LNCAP (cell line): ENCODE results near the gene PPP1R1C.

Source experiments
- TF ChIP-seq, protein P1 (sequence below): fragments of 450-650 bp; IDR thresholded peaks from 2 replicates; pipeline ENCODE4 v1.5.1; 2017; ENCODE audit warnings: mild to moderate bottlenecking

The PPP1R1C gene

DNA sequence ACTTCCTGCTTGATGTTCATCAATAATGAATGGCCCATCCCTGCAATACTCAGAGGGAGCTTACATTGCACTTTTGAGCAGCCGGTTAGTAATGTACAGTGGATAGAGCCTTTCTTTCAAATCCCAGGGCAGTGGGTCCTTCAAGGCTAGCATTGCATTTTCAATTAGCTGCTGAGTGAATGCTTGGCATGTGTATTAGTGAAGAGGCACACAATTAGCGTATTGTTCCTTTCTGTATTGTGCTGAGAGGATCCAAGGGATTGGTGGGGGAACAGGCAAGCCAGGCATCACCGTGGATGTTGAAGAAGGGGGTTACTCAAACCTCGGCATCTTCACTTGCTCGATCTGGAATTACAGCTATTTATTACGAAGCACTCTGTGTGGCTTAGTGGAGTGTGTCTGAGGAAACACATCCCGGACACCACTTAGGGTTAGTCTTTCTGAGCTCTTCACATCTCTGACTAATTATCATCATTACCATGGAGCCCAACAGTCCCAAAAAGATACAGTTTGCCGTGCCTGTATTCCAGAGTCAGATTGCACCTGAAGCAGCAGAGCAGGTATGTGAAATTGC lies at the start of gene PPP1R1C:
PPP1R1C (plus strand) TSS at position 222 of the 574 bp plus-strand sequence; CDS start at position 480, 258 bp downstream.
- TF ChIP-seq, protein P1, sequence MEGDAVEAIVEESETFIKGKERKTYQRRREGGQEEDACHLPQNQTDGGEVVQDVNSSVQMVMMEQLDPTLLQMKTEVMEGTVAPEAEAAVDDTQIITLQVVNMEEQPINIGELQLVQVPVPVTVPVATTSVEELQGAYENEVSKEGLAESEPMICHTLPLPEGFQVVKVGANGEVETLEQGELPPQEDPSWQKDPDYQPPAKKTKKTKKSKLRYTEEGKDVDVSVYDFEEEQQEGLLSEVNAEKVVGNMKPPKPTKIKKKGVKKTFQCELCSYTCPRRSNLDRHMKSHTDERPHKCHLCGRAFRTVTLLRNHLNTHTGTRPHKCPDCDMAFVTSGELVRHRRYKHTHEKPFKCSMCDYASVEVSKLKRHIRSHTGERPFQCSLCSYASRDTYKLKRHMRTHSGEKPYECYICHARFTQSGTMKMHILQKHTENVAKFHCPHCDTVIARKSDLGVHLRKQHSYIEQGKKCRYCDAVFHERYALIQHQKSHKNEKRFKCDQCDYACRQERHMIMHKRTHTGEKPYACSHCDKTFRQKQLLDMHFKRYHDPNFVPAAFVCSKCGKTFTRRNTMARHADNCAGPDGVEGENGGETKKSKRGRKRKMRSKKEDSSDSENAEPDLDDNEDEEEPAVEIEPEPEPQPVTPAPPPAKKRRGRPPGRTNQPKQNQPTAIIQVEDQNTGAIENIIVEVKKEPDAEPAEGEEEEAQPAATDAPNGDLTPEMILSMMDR = no peak

GRCh38 chr2:181937473-181937872 lies 48.2 kb upstream of the PPP1R1C start:
- TF ChIP-seq, protein P1 = no peak

GRCh38 chr2:181943411-181944124 lies 42.1 kb upstream of the PPP1R1C start:
- TF ChIP-seq, protein P1 = no peak

- TF ChIP-seq, protein P1 = no peak
Observed at GRCh38 chr2:181944164-181944913, 41.3 kb upstream of the PPP1R1C start.

GRCh38 chr2:181944914-181945291 lies 40.8 kb upstream of the PPP1R1C start:
- TF ChIP-seq, protein P1 = no peak

DNA sequence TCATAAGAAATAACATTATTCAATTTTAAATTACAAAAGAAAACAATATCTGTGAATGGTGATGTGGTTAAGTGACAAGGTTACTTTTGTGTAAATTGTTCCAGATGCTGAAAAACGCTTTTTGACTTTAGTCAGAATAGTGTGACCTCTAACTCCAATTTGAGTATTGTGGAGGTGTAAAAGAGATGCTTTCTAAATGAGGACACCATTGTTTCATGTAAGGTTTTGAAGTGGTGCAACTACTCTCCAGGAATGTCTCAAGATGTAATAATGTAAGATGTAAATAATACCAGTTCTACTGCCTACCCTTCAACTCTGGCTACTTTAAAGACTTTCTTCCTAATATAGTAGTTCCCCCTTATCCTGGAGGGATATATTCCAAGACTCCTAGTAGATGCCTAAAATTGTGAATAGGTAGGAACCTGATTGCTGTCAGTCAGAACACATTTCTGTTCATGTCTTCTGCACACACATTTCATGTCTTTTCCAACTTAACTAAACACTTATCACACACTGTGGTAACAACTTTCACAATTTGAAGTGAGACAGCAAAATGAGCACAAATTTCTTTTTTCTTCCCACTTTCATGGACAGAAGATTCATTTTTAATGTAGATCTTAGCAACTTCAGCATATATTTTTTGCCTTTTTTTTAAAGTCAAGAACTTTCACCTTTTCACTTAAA lies 39.1 kb upstream of the PPP1R1C start:
- TF ChIP-seq, protein P1 = no peak

- TF ChIP-seq, protein P1 = no peak
Observed at GRCh38 chr2:181947273-181947672, 38.4 kb upstream of the PPP1R1C start.
